ENCODE data around the gene DISP3. TPM values are rescaled to one million over a fixed set of nuclear protein-coding genes. Genes with fewer than 3 reads are reported as not detected.
"Not testable (repeated sequence)": the region's sequence is repeated elsewhere in the genome, so short reads cannot be mapped to it uniquely, and the experiment has no call there.

The DISP3 gene
- total RNA-seq, 4 donors from 2014 or later: not detected

- Histone ChIP-seq H3K9me3 (no peaks in the 10 kb centered on the region), H3K27me3 (no peaks in the 10 kb centered on the region)
Observed at GRCh38 chr1:11579506-11579905, 100.6 kb downstream of the DISP3 start.

GRCh38 chr1:11580049-11580448 lies 101.1 kb downstream of the DISP3 start:
- H3K9me3 ChIP-seq; H3K27me3 ChIP-seq; intact Hi-C loops (cut with DNase I); DNase-seq; H3K27ac ChIP-seq; H3K36me3 ChIP-seq; H3K4me1 ChIP-seq; H3K4me3 ChIP-seq (replicated peaks in 1 of 3): not testable (repeated sequence)
- 36 to 49% methylated on average over 10 of the region's 10 CpGs for WGBS, 2 donors

More at GRCh38 chr1:11579506-11579905, 100.6 kb downstream of the DISP3 start:
- 55 to 62% methylated on average over 6 to 8 of the region's 8 CpGs for WGBS, 2 donors
- H3K4me1 ChIP-seq: no peaks in the 10 kb centered on the region
- TF ChIP-seq CTCF (IDR thresholded peaks at IDR 0.05) (no peak), POLR2A (IDR thresholded peaks at IDR 0.05) (no peak)
- DNase-seq: no peak
- no peak overlapping the region for H3K4me3 ChIP-seq (replicated peaks in 1 of 3)
- no peak overlapping the region for H3K27ac ChIP-seq
- no peaks in the 10 kb centered on the region for H3K36me3 ChIP-seq
- intact Hi-C loops (cut with DNase I): no loop called here

- Histone ChIP-seq H3K36me3 (no peaks in the 10 kb centered on the region), H3K27ac (no peak overlapping the region), H3K27me3 (no peaks in the 10 kb centered on the region), H3K4me1 (no peaks in the 10 kb centered on the region), H3K4me3 (replicated peaks in 1 of 3) (no peak overlapping the region), H3K9me3 (no peaks in the 10 kb centered on the region)
- DNase-seq: no peak
- 61 to 68% methylated on average over 8 of the region's 8 CpGs for WGBS, 2 donors
- intact Hi-C loops (cut with DNase I): no loop called here
- TF ChIP-seq CTCF (IDR thresholded peaks at IDR 0.05) (no peak), POLR2A (IDR thresholded peaks at IDR 0.05) (no peak)
Observed at GRCh38 chr1:11581445-11581991, 102.6 kb downstream of the DISP3 start.

- DNase-seq: no peak
- no peaks in the 10 kb centered on the region for H3K27me3 ChIP-seq
- intact Hi-C loops (cut with DNase I): no loop called here
Observed at GRCh38 chr1:11585389-11585788, 106.4 kb downstream of the DISP3 start.

More at GRCh38 chr1:11585389-11585788, 106.4 kb downstream of the DISP3 start:
- Histone ChIP-seq H3K9me3 (no peaks in the 10 kb centered on the region), H3K36me3 (no peaks in the 10 kb centered on the region), H3K4me1 (no peaks in the 10 kb centered on the region), H3K4me3 (replicated peaks in 1 of 3) (no peak overlapping the region), H3K27ac (no peak overlapping the region)
- WGBS, 2 donors: 88 to 89% methylated on average over 11 of the region's 11 CpGs
- no peak for TF ChIP-seq CTCF (IDR thresholded peaks at IDR 0.05)
- no peak for TF ChIP-seq POLR2A (IDR thresholded peaks at IDR 0.05)

Other genes starting within 250 kb of the DISP3 start
- gene MTOR, start 216.6 kb upstream of the DISP3 start, total RNA-seq: 10 to 100 TPM; 37.8 to 46.4 (median 43.9) TPM
- gene UBIAD1, start 206.0 kb upstream of the DISP3 start, total RNA-seq: 10 to 100 TPM; 14.4 to 15.4 (median 15.1) TPM
- gene FBXO2, start 175.3 kb downstream of the DISP3 start, total RNA-seq: 1 to 10 TPM; 4.3 to 9.9 (median 6.7) TPM
- 10 to 100 TPM; 33.1 to 40.9 (median 34.4) TPM for gene FBXO44, start 175.7 kb downstream of the DISP3 start, total RNA-seq
- gene FBXO6, start 185.0 kb downstream of the DISP3 start, total RNA-seq: 10 to 100 TPM in 2 of 4 donors, 1 to 10 TPM in 2; 8.1 to 10.9 (median 10.3) TPM
- gene MAD2L2, start 202.0 kb downstream of the DISP3 start, total RNA-seq: 10 to 100 TPM; 12.0 to 43.9 (median 21.5) TPM
- gene DRAXIN, start 212.6 kb downstream of the DISP3 start, total RNA-seq: not detected

All from thyroid gland (tissue), 4 donors.